NCI-H446 treated with DMSO at 0.1 percent for 48 hours (cell line): ENCODE results near the gene MIF4GD.

Experiments used
- DNase-seq: peaks from one replicate; lab custom pipeline; 2025; lab: John Stamatoyannopoulos, UW

Gene MIF4GD

DNA sequence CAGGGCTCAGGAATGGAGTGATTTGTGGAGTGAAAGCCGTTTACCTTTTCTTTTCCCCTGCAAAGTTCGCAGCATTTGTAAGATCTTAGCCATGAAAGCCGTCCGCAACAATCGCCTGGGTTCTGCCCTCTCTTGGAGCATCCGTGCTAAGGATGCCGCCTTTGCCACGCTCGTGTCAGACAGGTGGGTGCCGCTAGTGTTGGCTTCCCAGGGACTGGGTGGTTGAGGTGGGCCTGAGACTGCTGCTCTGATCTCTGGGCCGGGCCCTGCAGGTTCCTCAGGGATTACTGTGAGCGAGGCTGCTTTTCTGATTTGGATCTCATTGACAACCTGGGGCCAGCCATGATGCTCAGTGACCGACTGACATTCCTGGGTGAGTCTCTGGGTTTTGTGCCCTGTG lies 38.2 kb downstream of the MIF4GD start:
- no peak for DNase-seq

DNA sequence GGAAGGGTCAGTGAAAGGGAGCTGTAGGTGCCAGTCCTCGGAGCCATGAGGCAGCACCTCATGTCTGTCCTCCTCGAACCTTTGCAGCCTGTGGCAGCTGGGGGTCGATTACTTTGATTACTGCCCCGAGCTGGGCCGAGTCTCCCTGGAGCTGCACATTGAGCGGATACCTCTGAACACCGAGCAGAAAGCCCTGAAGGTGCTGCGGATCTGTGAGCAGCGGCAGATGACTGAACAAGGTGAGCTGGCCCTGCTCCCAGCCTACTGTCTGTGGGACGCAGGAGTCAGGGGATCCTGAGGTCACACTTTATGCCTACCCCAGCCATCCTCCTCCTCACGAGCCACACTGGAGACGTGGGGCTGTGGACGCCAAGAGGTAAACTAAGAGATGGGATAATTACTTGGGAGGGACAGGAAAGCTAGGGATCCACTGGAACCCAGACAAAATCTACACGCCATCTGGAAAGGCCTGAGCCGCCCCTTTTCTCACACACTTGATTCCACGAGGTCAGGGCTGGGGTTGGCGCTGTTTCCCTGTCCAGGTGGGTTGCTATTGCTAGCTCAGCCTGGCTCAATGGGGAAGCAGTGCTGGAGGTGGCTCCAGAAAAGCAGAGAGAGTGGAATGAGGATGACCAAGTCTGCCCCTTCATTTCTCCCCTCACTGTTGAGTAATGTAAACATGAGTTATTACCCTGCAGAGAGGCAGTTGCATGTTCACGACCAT lies 39.1 kb downstream of the MIF4GD start:
- no peak for DNase-seq

GRCh38 chr17:75231071-75231470 lies 40.0 kb downstream of the MIF4GD start:
- DNase-seq, result no peak

DNA sequence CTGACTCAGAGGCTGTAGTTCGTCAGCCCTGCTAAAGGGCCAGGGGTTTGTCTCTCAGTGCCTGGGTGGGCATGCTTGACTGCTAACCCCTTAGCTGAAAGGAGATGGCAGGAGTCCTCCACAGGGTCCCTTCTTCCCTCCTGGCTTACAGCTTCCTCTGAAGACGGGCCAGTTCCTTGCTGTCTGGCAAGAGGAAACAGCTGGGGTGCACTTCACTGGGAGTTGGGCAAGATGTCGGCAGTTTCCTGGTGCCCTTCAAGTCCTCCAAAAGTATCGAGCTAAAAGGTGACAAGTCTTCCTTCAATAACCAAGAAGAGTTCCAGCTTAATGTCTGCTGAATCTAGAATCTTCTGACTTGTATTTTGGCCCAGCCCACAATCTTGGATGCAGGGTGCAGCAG lies 42.2 kb downstream of the MIF4GD start:
- no peak for DNase-seq

DNA sequence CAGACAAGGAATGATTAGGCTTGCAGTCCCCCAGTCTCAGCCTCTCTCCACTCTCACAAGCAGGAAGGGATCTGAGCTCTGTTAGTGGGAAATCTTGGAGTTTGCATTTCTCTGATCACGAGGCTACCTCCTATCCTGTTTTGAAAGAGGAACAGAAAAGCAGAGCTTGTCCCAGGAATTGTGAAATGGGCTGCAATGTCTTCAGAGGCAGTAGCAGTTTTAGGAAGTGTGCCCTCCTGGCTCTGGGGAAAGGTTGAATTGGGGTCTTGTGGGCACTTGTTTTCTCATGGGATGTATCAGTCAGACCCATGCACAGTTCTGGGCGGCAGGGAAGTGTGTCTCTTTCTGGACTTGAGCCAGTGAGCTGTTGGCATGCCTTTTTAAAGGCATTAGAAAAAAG lies 42.7 kb downstream of the MIF4GD start:
- DNase-seq, result no peak

- DNase-seq, result no peak
Observed at GRCh38 chr17:75227729-75228128, 43.3 kb downstream of the MIF4GD start.

GRCh38 chr17:75225016-75225415 lies 46.0 kb downstream of the MIF4GD start:
- DNase-seq, result no peak

- no peak for DNase-seq
Observed at GRCh38 chr17:75219815-75220214, 51.2 kb downstream of the MIF4GD start.

GRCh38 chr17:75218131-75218530 lies 52.9 kb downstream of the MIF4GD start:
- no peak for DNase-seq
